OCI-LY3 (cell line): ENCODE data around the gene TRABD.

Experiments
- EZH2phosphoT487 ChIP-seq: fragments of 200-600 bp; shearing (Covaris generic); IDR thresholded peaks from 2 replicates; pipeline ENCODE4 v1.6.1; 2018; ENCODE audit warnings: antibody characterized with exemption, mixed run types, low read depth
- TF ChIP-seq, protein P1 (sequence below): fragments of 200-600, 300-600 bp; sonication (generic); IDR thresholded peaks from 2 replicates; pipeline ENCODE4 v1.5.1; 2014; ENCODE audit warnings: antibody characterized with exemption, low read length, low read depth

DNA sequence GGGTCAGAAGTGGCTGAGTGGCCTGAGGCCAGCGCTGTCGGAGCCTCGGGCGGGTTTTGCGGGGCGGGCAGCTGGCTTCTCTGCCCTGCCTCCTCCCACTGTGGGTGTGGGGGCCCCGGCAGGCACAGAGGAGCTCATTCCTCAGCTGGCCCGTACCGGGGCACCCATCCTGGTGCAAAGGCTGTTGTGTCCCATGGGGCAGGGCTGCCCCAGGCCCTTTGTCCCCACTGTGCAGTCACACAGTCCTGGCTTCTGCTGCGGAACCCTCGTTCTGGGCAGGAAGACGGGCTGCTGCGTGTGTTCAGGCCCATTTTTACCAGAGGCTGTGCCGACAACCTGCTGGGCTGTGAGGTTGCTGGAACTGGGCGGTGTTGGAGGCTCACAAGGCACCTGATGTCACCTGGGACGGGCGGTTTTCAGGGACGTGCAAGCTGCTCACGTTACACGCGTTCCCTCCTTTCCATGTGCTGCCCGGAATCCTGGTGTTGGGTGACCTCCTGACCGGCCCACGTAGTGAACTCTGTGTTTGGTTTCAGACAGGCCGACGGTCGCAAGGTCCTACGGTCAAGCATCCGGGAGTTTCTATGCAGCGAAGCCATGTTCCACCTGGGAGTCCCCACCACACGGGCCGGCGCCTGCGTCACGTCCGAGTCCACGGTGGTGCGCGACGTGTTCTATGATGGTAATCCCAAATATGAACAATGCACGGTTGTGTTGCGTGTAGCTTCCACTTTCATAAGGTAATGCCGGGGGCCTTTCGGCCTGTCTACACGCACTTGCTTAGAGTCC, 20.3 kb downstream of the TRABD start:
- TF ChIP-seq, protein P1, sequence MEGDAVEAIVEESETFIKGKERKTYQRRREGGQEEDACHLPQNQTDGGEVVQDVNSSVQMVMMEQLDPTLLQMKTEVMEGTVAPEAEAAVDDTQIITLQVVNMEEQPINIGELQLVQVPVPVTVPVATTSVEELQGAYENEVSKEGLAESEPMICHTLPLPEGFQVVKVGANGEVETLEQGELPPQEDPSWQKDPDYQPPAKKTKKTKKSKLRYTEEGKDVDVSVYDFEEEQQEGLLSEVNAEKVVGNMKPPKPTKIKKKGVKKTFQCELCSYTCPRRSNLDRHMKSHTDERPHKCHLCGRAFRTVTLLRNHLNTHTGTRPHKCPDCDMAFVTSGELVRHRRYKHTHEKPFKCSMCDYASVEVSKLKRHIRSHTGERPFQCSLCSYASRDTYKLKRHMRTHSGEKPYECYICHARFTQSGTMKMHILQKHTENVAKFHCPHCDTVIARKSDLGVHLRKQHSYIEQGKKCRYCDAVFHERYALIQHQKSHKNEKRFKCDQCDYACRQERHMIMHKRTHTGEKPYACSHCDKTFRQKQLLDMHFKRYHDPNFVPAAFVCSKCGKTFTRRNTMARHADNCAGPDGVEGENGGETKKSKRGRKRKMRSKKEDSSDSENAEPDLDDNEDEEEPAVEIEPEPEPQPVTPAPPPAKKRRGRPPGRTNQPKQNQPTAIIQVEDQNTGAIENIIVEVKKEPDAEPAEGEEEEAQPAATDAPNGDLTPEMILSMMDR, result no peak
- no peak for TF ChIP-seq EZH2phosphoT487
